Lower lobe of right lung (tissue), 2 donors: ENCODE results near the gene PLA2G5. TPM values are rescaled to one million over a fixed set of nuclear protein-coding genes. Genes with fewer than 3 reads are reported as not detected.

ENCODE experiments used
- ATAC-seq, 2 donors: fragments of 200-7000 bp; cut with Tn5 transposase; one replicate each; pipeline ENCODE4 v1.9.1; 2020 to 2022; ENCODE audit warnings: mild to moderate bottlenecking in 2 of 2, moderate library complexity in 2 of 2
- DNase-seq: peaks from one replicate; pipeline ENCODE4 v3.0.0-alpha.2; 2020
- H3K27ac ChIP-seq: fragments of 200-600 bp; one replicate; pipeline ENCODE4 v1.8.0; 2022
- H3K27me3 ChIP-seq: fragments of 200-600 bp; one replicate; pipeline ENCODE4 v1.8.0; 2022; ENCODE audit warnings: low read depth
- H3K36me3 ChIP-seq: fragments of 200-600 bp; one replicate; pipeline ENCODE4 v1.8.0; 2022; ENCODE audit warnings: mild to moderate bottlenecking
- H3K4me1 ChIP-seq: fragments of 200-600 bp; one replicate; pipeline ENCODE4 v1.8.0; 2022
- H3K4me3 ChIP-seq: fragments of 200-600 bp; one replicate; pipeline ENCODE4 v1.8.0; 2022; ENCODE audit warnings: mild to moderate bottlenecking
- H3K9me3 ChIP-seq: fragments of 200-600 bp; one replicate; pipeline ENCODE4 v1.8.0; 2022
- CTCF ChIP-seq: fragments of 200-600 bp; IDR thresholded peaks from one replicate; pipeline ENCODE4 v1.8.0; 2022; ENCODE audit warnings: antibody characterized with exemption, mild to moderate bottlenecking
- intact Hi-C: fragments of 100-400 bp; cut with DNase I; formaldehyde crosslinking; loops from one replicate; pipeline ENCODE4 v1.11.0; 2022
- total RNA-seq: library from RNA; stranded (reverse); fragmentation: NEBNext Ultra II Directional; extraction: Animal tissue kit (Norgen Biotek cat#: 25700); gene quantifications from one replicate; pipeline ENCODE4 v1.2.1, GENCODE V29; 2021
- donor health status: DM: no; HTN: yes; CAD: no; lungs with severe emphysema.

Gene PLA2G5
- total RNA-seq, 1 donor from 2014 or later, result 7.4 TPM

- Histone ChIP-seq H3K4me3 (no peak overlapping the region), H3K9me3 (no peaks in the 10 kb centered on the region), H3K4me1 (peaks cover 5% of the 10 kb centered on the region), H3K27ac (no peak overlapping the region), H3K27me3 (peaks cover 6% of the 10 kb centered on the region), H3K36me3 (no peaks in the 10 kb centered on the region)
- ATAC-seq (no peak), DNase-seq (no peak)
- intact Hi-C loops, result no loop called here
- no peak for TF ChIP-seq CTCF
Observed at GRCh38 chr1:20108366-20109123, 38.6 kb downstream of the PLA2G5 start.

DNA sequence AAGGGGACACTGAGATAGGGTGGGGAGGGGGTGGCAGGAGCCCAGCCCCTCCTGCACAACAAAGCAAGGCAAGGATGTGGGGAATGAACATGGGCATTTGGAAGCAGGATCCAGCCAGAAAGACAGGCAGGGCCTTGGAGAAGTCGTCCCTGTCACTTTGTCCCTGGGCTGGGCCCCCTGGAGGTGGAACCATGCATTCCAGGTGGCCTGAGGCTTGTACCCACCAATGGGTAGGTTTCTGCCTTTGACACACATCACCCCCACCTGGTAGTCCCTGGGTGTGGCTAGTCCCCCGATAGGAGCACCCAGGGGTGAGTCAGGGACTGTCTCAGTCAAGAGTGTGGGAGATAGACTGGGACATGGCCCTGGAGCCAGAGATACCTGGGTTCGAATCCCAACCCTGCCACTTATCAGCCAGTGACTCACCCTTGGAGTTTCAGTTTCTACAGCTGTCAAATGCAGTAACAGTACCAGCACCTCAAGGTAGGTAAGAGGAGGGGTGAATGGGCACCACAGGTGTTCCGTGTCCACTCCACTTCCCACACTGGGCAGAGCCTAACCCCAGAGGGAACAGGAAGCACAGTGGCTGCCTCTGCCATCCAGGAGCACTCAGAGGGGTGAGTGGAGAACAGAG is 39.3 kb downstream of the PLA2G5 start:
- H3K36me3 ChIP-seq, result no peaks in the 10 kb centered on the region
- TF ChIP-seq CTCF, result no peak
- peak; percentile 74 to 79 for ATAC-seq
- H3K4me3 ChIP-seq, result no peak overlapping the region
- peaks cover 6% of the 10 kb centered on the region for H3K27me3 ChIP-seq
- H3K9me3 ChIP-seq, result no peaks in the 10 kb centered on the region
- peaks cover 5% of the 10 kb centered on the region for H3K4me1 ChIP-seq
- H3K27ac ChIP-seq, result no peak overlapping the region
- no peak for DNase-seq
- intact Hi-C loops, result no loop called here

- Histone ChIP-seq H3K27ac (no peak overlapping the region), H3K27me3 (peaks cover 6% of the 10 kb centered on the region), H3K9me3 (no peaks in the 10 kb centered on the region), H3K36me3 (no peaks in the 10 kb centered on the region), H3K4me3 (no peak overlapping the region), H3K4me1 (peaks cover 5% of the 10 kb centered on the region)
- no peak for TF ChIP-seq CTCF
- intact Hi-C loops, result no loop called here
- ATAC-seq (no peak), DNase-seq (no peak)
Observed at GRCh38 chr1:20110679-20111078, 40.7 kb downstream of the PLA2G5 start.

- H3K9me3 ChIP-seq, result no peaks in the 10 kb centered on the region
- intact Hi-C loops, result no loop called here
- peaks cover 5% of the 10 kb centered on the region for H3K4me1 ChIP-seq
- H3K27me3 ChIP-seq, result peaks cover 6% of the 10 kb centered on the region
- H3K36me3 ChIP-seq, result no peaks in the 10 kb centered on the region
- DNase-seq, result no peak
- no peak for TF ChIP-seq CTCF
- no peak overlapping the region for H3K27ac ChIP-seq
- no peak overlapping the region for H3K4me3 ChIP-seq
- no peak for ATAC-seq
Observed at GRCh38 chr1:20111452-20111851, 41.5 kb downstream of the PLA2G5 start.

DNA sequence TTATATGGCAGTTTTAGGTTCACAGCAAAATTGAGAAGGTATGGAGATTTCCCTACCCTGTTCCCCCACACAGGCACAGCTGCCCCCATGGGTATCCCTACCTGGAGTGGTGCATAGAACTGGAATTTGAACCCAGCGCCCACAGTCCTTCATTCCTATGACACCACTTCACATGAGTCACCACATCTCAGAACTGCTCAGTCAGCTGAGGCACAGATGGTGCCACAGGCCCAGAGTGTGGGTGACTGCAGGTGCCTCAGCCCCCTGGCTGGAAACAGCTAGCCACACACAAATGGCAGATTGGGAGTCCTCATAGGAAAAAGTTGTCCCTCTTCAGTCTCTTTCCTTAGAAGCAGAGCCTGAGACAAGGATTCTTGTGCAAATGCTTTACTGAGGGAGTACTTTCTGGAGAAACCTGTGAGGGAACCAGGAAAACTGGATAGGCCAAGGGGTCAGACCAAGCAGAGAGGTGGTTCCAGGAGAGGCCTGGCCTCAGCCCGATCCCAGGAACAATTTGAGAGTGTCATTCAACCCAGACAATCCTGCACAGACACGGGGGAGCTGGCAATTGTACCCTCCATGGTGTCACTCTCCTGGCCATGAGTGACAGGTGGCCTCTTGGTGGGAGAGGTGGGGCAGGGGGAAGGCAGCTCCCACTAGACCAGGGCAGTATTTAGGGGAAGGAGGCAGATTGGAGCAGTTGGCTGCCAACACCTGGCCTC is 42.4 kb downstream of the PLA2G5 start:
- Histone ChIP-seq H3K27me3 (peaks cover 6% of the 10 kb centered on the region), H3K9me3 (no peaks in the 10 kb centered on the region), H3K4me1 (peaks cover 5% of the 10 kb centered on the region), H3K36me3 (no peaks in the 10 kb centered on the region), H3K27ac (no peak overlapping the region), H3K4me3 (no peak overlapping the region)
- no peak for TF ChIP-seq CTCF
- DNase-seq (no peak), ATAC-seq (no peak)
- intact Hi-C loops, result no loop called here
